Retinal pigment epithelial cell (primary cell): ENCODE data around the gene FLVCR2.

ENCODE experiments used
- DNase-seq: peaks from one replicate; pipeline ENCODE4 v3.0.0-alpha.2; 2010; ENCODE audit warnings: low read depth
- H3K4me3 ChIP-seq: 2 replicates; pipeline ENCODE4 v1.5.1; 2011; ENCODE audit warnings: mild to moderate bottlenecking, low read length, control low read depth, moderate library complexity
- TF ChIP-seq, protein P1 (sequence below): conservative IDR thresholded peaks from 2 replicates; pipeline ENCODE4 v1.5.1; 2011; ENCODE audit warnings: low read depth, low read length, control low read depth, inconsistent platforms

FLVCR2 gene

GRCh38 chr14:75565056-75565455 is 13.4 kb upstream of the FLVCR2 start:
- no peak for DNase-seq
- TF ChIP-seq, protein P1, sequence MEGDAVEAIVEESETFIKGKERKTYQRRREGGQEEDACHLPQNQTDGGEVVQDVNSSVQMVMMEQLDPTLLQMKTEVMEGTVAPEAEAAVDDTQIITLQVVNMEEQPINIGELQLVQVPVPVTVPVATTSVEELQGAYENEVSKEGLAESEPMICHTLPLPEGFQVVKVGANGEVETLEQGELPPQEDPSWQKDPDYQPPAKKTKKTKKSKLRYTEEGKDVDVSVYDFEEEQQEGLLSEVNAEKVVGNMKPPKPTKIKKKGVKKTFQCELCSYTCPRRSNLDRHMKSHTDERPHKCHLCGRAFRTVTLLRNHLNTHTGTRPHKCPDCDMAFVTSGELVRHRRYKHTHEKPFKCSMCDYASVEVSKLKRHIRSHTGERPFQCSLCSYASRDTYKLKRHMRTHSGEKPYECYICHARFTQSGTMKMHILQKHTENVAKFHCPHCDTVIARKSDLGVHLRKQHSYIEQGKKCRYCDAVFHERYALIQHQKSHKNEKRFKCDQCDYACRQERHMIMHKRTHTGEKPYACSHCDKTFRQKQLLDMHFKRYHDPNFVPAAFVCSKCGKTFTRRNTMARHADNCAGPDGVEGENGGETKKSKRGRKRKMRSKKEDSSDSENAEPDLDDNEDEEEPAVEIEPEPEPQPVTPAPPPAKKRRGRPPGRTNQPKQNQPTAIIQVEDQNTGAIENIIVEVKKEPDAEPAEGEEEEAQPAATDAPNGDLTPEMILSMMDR, result no peak
- no peak overlapping the region for H3K4me3 ChIP-seq

- no peak overlapping the region for H3K4me3 ChIP-seq
- no peak for DNase-seq
- TF ChIP-seq, protein P1, result no peak
Measured at GRCh38 chr14:75566321-75566720, 12.1 kb upstream of the FLVCR2 start.

DNA sequence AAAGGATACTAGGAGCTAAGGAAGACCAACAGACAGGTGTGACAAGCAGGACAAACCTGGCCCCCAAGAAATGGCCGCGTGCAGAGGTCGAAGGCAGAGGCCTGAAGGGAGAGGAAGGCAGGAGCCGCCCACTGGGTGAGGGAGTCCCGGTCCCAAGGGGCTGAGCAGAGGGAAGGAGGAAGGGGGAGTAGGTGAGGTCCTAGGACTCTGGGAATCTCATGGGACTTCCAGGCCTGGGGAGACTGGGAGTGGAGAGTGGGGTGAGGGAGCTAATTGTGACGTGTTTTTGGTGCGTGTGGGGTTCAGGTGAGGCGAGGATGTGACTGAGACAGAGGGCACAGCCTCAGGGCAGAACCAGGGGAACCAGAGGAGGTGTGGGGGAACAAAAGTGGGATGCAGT is 11.7 kb upstream of the FLVCR2 start:
- TF ChIP-seq, protein P1, result no peak
- no peak overlapping the region for H3K4me3 ChIP-seq
- no peak for DNase-seq

- TF ChIP-seq, protein P1, result no peak
- no peak overlapping the region for H3K4me3 ChIP-seq
- DNase-seq, result no peak
Measured at GRCh38 chr14:75568140-75568539, 10.3 kb upstream of the FLVCR2 start.

GRCh38 chr14:75568791-75569190 is 9.6 kb upstream of the FLVCR2 start:
- TF ChIP-seq, protein P1, result no peak
- no peak for DNase-seq
- H3K4me3 ChIP-seq, result no peak overlapping the region

DNA sequence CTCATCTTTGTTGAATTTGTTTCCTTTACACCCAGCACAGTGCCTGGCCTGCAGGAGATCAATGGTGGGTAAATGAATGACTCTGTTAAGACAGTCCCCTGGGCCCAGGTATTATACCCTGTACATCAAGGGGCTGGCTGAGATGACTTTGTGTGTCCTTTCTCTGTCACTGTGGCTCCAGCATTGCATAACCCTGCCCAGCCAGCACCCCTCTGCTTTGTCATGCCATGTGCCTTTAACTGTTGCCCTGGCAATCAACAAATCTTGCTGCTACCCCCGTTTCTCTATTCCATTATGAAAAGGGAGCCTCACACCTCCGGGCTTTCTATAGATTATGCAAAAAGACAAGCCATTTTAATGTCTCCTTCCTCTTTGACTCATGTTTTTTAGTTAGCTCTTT is 7.6 kb upstream of the FLVCR2 start:
- no peak overlapping the region for H3K4me3 ChIP-seq
- DNase-seq, result no peak
- TF ChIP-seq, protein P1, result no peak

DNA sequence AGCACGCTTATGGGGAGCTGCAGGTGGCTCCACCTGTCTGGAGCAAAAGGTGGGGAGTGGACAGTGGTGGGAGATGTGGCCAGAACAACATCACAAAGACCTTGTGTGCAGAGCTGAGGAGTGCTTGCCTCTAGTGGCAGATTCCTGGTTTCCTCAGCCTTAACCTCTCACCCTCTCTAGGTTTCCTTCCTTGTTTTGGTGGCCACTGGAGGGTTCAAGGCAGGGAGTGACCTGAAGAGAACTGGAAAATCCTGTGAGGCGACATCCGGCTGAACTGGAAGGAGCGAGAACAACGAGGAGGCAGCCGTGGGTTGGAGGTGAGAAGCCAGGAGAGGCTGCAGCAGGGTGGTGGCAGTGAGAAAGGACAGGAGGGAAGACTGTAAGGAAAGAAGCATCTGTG is 6.3 kb upstream of the FLVCR2 start:
- TF ChIP-seq, protein P1, result no peak
- no peak overlapping the region for H3K4me3 ChIP-seq
- DNase-seq, result no peak
